GM21576 (cell line): Measurements from ENCODE around the gene SRGAP1.
"Not testable (repeated sequence)": the region's sequence is repeated elsewhere in the genome, so short reads cannot be mapped to it uniquely, and the experiment has no call there.

Experiments
- ATAC-seq: cut with Tn5 transposase; IDR thresholded peaks from one replicate; pipeline ENCODE4 v1.9.1; 2021; ENCODE audit warnings: mild to moderate bottlenecking, moderate library complexity; ENCODE audit not compliant: unreplicated experiment

SRGAP1 gene

DNA sequence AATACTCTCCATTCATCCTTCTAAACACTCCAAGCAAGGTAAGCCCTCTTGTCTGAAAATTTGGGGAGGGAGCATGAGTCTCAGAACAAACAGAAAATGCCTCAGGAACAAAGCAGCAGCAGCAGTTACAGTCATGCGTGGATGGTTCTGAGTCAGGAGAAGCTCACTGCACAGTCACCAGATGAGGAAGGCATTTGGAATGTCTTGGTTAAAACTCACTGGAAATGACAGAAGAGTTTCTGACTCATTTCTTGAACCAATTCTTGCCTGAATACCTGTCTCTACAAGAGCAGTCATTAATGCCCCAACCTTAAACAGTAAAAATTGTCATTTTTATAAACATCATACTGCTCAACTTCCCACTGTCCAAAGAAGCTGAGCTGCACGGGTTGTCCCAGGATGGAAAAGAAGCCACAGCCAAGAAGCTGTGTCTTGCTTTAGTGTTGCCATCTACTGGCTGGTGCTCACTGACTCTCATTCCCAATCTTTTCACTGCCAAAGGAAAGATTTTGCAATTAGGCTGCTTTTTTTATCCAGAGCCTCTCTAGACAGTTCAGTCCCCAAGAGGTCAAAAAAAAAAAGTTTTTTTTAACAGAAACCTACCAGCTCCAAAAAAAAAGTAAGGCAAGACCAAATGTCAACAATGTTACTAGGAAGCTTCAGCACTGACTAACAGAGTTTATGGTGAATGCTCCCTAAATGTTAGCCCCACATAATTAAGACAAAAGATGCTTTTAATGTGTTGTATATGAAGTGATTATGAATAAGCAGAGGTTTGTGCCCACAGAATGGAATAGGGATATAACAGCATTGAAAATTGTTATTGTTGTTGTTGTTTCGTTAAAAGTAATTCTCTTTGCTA lies 337.2 kb downstream of the SRGAP1 start:
- no peak for ATAC-seq

DNA sequence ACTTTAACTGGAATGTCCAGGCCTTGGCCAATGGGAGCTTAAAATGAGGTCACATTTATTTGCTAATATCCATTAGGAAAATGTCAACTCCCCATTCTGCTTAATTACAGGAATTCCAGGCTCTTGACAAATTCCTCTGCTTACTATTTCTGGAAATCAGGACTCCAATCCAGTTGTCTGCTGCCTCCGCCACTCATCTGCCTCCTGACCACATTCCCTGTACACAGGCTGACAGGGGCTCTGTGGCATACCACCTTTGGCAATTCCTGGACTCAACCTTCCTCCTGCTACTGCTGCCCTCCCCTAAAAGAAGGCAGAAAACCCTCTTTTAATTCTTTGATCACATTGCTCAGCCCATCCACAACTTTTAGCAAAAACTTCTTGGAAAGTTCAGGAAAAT lies 339.7 kb downstream of the SRGAP1 start:
- no peak for ATAC-seq

DNA sequence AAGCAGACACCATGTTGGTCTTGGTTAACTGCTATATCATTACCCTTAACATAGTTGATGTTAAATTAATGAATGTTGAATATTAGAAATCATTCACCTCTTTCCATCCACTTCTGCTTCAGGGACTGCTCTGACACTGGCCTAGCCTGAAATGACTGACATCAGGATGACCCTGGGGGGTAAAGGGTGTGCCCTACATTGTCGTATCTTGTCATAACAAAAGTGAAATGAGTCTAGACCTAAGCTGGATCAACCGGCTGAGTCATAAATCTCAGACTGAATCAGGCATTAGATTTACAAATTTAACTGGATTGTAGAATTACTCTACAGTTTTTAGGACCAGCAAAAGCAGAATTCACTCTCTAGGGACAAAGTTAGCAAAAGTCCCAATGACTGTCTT lies 342.3 kb downstream of the SRGAP1 start:
- ATAC-seq: peak; percentile 77

DNA sequence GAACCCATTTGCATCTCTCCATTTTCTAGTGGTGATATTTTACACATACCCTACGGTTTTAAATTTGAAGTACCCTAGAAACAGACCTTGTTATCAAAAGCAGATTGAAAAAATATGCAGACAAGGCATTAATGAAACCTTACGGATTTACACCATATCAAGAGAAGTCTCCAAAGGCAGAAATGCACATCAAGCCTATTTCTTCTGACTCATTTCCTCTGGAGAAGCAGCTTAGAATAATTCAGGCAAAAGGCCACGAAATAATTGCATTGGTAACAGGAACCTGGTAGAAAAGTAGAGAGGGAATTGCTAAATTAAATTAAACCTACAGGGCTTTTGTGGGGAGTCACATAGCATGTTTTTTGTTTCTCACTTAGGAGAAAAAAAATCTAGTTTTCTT lies 342.9 kb downstream of the SRGAP1 start:
- no peak for ATAC-seq

DNA sequence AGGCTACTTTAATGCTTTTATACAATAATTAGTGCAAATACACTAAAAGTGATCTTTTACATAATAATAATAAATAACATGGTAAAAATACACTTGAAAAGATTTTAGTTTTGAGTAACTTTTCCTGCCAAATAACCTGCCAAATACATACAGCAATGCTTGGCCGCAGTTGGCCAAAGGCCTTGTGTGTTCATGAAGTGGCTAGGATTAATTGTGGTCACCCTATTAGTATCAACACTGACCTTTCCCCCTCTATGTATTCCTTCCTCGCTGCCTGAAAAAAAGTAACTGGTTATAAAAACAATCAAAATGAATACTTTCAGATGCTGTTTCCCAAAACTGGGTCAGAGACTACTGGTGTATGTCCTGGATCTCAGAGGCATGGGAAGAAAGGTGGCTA lies 343.3 kb downstream of the SRGAP1 start:
- ATAC-seq: no peak

DNA sequence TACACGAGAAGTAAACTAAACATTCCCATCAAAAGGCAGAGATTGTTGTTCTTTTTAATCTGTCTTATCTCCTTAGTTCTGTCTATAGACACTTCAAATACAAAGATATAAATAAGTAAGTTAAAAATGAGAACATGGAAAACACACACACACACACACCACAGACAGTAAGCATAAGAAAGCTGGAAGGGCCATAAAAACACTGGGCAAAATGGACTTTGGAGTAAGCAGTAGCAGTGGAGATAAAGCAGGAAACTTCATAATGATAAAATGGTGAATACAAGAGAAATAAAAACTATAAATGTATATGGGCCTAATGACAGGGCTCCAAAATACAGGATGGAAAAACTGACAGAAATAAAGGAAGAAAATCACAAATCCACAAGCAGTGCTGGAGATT lies 345.0 kb downstream of the SRGAP1 start:
- ATAC-seq: no peak

DNA sequence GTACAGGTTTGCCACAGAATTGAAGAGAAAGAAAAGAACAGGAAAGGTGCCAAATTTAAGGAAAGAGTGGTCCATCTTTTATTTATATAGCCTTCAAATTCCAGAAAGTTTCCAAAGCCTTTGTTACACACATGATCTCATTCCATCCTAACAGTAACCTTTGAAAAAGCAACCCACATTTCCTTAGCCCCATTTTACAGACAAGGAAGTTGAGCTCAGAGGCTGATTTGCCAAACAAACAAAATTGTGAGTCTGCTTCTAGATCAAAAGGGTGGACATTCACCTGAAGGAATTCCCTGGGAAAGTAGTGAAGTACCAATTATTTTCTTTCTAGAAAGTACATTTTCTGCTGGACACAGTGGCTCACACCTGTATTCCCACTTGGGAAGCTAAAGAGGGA lies 345.6 kb downstream of the SRGAP1 start:
- ATAC-seq: no peak

DNA sequence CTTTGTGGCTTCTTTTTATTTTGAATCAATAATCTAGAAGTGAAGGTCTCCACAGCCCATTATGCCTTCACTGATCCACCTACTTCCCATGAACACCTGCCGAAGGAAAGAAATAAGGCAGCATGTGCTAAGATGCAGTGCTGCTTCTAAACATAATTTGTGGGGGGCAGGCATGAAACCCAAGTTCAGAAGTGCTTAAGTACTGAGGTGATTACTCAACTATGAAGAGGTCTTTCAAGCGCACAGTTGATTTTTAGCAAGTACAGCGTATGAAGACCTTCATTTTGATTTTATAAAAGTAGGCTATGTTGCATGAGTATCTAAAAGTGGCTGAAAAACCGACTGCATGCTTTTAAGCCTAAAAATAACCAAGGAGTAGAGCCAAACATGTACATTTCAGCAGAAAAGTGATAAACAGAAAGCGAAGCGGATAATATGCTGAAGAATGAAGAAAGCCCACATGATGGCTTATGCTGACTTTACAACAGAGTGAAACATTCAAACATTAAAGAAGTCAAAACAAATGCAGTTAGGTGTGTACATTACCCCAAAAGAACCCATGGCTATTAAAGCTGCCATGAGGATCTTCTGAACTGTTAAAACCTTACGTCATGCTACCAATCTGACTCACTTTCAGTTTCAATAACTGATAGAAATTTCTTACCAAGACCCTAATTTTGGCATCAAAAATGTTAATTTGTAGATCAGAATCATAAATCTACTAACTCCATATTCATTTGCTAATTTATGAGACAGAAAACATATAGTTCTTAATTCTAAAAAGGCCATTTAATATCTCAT lies 348.3 kb downstream of the SRGAP1 start:
- peak; percentile 88 for ATAC-seq

DNA sequence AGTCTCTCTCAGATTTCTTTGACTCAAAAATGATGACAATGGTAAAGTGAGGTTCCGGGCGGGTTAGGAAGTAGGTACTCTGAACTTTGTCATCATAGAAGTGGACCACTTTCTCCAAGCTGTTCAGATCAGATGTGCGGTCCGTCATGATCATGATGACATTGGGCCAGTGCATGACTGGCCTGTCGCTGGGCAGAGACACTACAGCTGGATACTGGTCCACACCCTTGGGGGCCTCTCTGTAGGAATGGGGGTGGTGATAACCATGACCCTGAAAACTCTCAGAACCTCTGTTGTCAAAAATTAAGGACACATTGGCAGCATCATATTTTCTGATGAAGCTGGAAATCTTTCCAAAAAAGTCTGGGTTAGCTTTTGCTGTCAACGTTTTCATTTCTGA lies 349.4 kb downstream of the SRGAP1 start:
- no peak for ATAC-seq

DNA sequence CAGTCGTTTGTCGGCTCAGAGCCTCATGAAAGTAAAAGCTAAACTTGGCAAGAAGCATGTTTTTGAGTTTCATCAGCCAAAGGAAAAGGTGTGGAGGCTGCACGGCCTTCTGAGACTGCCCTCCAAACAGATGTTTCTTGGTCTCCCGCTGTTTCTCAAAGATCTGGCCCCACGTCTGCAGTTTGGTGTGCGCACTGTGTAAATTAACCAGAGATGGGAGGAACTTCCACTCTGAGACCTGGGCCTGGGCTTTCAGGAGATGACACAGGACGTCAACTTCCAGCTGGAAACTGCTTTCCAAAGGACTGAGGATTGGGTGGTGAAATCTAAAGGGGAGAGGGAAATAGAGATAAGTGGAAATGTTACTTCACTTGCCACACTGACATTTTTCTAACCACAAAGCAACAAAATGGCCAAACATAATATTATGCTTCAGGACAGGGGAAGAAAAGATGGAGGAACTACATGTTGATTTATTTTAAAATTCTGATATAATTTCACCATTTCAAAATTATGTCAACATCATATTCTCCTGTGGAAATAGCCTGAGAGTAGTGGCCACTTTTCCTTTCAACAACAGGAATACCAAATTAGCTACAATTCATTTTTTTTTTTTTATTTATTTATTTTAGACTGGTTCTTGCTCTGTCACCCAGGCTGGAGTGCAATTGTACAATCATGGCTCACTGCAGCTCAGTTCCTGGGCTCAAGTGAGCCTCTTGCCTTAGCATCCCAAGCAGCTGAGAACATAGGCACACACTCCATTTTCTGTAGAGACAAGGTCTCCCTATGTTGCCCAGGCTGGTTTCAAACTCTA lies 350.0 kb downstream of the SRGAP1 start:
- ATAC-seq: no peak

DNA sequence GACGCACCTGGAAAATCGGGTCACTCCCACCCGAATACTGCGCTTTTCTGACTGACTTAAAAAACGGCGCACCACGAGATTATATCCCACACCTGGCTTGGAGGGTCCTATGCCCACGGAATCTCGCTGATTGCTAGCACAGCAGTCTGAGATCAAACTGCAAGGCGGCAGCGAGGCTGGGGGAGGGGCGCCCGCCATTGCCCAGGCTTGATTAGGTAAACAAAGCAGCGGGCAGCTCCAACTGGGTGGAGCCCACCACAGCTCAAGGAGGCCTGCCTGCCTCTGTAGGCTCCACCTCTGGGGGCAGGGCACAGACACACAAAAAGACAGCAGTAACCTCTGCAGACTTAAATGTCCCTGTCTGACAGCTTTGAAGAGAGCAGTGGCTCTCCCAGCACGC lies 351.3 kb downstream of the SRGAP1 start:
- ATAC-seq: not testable (repeated sequence)

DNA sequence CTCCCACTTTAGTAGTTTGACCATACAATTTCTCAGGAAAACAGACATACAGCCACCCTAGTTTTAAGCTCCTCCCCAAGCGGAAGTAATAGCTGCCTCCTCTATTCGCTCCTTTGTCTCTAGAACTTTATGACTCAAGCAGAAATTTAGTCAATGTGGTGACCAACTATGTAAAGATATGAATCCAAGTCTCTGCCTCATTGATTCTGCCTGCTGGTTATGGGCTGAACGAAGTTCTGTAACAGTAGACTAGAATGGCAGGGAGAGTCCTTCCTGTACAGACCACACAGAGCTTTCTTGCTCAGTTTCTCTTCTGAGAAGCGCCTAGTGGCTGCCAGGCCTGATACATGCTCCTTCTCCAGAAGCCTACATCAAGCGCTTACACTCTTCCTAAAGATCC lies 358.5 kb downstream of the SRGAP1 start:
- no peak for ATAC-seq

DNA sequence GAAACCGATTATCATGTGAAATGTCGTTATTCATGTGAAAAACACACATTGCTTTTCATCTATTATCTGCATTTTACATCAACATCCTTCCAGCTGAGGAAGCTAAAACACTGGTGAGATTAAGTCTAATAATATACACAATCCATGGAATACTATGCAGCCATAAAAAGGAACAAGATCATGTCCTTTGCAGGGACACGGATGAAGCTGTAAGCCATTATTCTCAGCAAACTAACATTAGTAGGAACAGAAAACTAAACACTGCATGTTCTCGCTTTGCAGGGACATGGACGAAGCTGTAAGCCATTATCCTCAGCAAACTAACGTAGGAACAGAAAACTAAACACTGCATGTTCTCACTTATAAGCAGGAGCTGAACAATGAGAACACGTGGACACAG lies 359.3 kb downstream of the SRGAP1 start:
- no peak for ATAC-seq

DNA sequence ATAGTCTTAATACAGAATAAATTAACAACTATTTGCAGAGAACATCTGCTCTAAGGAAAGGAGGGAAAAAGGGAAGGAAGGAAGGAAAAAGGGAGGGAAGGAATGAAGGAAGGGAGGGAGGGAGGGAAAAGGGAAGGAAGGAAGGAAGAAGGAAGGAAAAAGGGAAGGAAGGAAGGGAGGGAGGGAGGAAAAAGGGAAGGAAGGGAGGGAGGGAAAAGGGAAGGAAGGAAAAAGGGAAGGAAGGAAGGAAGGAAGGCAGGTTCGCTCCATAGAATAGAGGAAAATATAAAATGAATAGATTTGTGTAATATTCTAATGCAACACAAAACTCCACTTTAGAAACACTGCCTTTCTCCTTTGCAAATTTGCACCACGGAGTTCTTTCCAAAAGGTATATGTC lies 361.0 kb downstream of the SRGAP1 start:
- no peak for ATAC-seq

DNA sequence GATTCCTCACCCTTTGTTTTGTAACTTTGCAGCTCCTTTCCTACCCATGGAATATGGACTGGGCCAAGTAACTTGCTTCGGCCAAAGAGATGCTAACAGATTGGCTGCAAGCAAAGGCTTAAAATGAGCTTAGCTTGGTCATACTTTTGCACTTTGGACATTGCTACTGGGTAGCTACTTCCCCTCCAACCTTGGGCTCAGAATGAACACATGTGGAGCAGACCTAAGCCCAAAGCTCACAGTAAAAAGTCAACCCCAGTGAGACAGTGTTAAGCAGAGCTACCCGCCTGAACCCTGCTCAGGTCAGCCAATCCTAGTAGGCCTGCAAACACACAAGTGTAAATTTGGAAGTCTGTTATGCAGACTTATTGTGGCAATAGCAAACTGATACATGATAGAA lies 363.0 kb downstream of the SRGAP1 start:
- ATAC-seq: no peak
